OCI-LY3 (cell line): Measurements from ENCODE around the gene INPP5E.

Experiments
- H2AFZ ChIP-seq: fragments of 200-600, 300-600 bp; shearing (Covaris generic); 2 replicates; pipeline ENCODE4 v1.6.0; 2014; ENCODE audit warnings: antibody characterized with exemption, low read depth, low read length
- H3K27ac ChIP-seq: fragments of 200-600, 300-600 bp; sonication (generic); 2 replicates; pipeline ENCODE4 v1.5.1; 2014; ENCODE audit warnings: mild to moderate bottlenecking, low read length, moderate library complexity, mixed read lengths
- H3K27me3 ChIP-seq: fragments of 200-600, 300-600 bp; sonication (generic); 2 replicates; pipeline ENCODE4 v1.6.1; 2014; ENCODE audit warnings: low read depth, low read length, mixed read lengths
- H3K36me3 ChIP-seq: fragments of 200-600, 300-600 bp; sonication (generic); replicated peaks from 2 replicates; pipeline ENCODE3; 2014; ENCODE audit warnings: low read depth, low read length, mixed read lengths
- H3K4me1 ChIP-seq: fragments of 300-600, 200-600 bp; sonication (generic); 2 replicates; pipeline ENCODE4 v1.6.1; 2014; ENCODE audit warnings: low read length, mixed read lengths
- H3K4me2 ChIP-seq: fragments of 200-600, 300-600 bp; sonication (generic); 2 replicates; pipeline ENCODE4 v1.6.1; 2014; ENCODE audit warnings: low read length, mixed read lengths
- H3K4me3 ChIP-seq: fragments of 300-600, 200-600 bp; sonication (generic); 2 replicates; pipeline ENCODE4 v1.5.1; 2014; ENCODE audit warnings: antibody characterized with exemption, mild to moderate bottlenecking, low read length, moderate library complexity
- H3K79me2 ChIP-seq: fragments of 300-600, 200-600 bp; shearing (Covaris generic); 2 replicates; pipeline ENCODE4 v1.6.1; 2014; ENCODE audit warnings: mild to moderate bottlenecking, low read length, mixed read lengths
- H3K9ac ChIP-seq: fragments of 300-600, 200-600 bp; shearing (Covaris generic); 2 replicates; pipeline ENCODE4 v1.6.0; 2014; ENCODE audit warnings: mild to moderate bottlenecking, low read length, moderate library complexity
- H3K9me3 ChIP-seq: fragments of 200-600, 300-600 bp; shearing (Covaris generic); 2 replicates; pipeline ENCODE4 v1.6.1; 2014; ENCODE audit warnings: low read length, mixed read lengths; ENCODE audit not compliant: insufficient read depth
- H4K20me1 ChIP-seq: fragments of 200-600, 300-600 bp; sonication (generic); 2 replicates; pipeline ENCODE4 v1.6.1; 2016; ENCODE audit warnings: low read length, mixed read lengths; ENCODE audit not compliant: insufficient read depth
- EZH2phosphoT487 ChIP-seq: fragments of 200-600 bp; shearing (Covaris generic); IDR thresholded peaks from 2 replicates; pipeline ENCODE4 v1.6.1; 2018; ENCODE audit warnings: antibody characterized with exemption, mixed run types, low read depth
- TF ChIP-seq, protein P1 (sequence below): fragments of 200-600, 300-600 bp; sonication (generic); IDR thresholded peaks from 2 replicates; pipeline ENCODE4 v1.5.1; 2014; ENCODE audit warnings: antibody characterized with exemption, low read length, low read depth

INPP5E gene

DNA sequence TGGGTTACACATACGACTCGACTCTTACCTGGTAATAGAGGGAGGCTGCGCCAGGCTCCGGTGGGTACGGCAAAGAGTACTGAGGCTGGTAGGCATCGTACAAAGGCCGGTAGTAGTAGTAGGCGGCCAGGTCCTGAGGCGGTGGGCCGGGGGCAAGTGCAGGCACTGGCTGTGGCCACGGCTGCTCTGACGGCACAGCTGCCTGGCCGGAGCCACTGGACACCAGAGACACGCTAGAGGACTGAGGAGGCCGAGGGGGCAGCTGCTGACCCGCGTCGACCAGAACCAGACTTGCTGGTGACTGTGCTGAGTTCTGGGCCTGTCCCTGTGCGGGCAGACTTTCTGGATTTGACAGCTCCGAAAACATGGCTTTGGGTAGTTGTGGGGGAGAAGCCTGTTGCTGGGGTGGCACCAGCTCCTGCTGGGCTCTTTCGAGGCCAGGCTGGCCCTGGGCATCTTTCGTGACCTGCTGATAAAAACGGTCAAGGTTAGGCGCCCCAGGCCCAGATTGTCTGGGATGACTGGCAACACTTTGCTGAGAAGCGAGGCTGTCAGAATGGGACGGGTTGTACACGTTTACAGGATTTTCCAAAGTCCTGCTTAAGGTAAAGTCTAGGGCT lies 34.5 kb upstream of the INPP5E start:
- no peaks in the 10 kb centered on the region for H3K27me3 ChIP-seq
- H3K4me2 ChIP-seq, result no peak overlapping the region
- H2AFZ ChIP-seq, result no peak overlapping the region
- no peaks in the 10 kb centered on the region for H3K9me3 ChIP-seq
- H3K36me3 ChIP-seq, result peaks cover 83% of the 10 kb centered on the region
- TF ChIP-seq EZH2phosphoT487, result no peak
- TF ChIP-seq, protein P1, sequence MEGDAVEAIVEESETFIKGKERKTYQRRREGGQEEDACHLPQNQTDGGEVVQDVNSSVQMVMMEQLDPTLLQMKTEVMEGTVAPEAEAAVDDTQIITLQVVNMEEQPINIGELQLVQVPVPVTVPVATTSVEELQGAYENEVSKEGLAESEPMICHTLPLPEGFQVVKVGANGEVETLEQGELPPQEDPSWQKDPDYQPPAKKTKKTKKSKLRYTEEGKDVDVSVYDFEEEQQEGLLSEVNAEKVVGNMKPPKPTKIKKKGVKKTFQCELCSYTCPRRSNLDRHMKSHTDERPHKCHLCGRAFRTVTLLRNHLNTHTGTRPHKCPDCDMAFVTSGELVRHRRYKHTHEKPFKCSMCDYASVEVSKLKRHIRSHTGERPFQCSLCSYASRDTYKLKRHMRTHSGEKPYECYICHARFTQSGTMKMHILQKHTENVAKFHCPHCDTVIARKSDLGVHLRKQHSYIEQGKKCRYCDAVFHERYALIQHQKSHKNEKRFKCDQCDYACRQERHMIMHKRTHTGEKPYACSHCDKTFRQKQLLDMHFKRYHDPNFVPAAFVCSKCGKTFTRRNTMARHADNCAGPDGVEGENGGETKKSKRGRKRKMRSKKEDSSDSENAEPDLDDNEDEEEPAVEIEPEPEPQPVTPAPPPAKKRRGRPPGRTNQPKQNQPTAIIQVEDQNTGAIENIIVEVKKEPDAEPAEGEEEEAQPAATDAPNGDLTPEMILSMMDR, result no peak
- peaks cover 98% of the 10 kb centered on the region for H3K79me2 ChIP-seq
- peaks cover 90% of the 10 kb centered on the region for H4K20me1 ChIP-seq
- no peak overlapping the region for H3K9ac ChIP-seq
- H3K4me3 ChIP-seq, result no peak overlapping the region
- H3K27ac ChIP-seq, result no peak overlapping the region
- H3K4me1 ChIP-seq, result no peaks in the 10 kb centered on the region

DNA sequence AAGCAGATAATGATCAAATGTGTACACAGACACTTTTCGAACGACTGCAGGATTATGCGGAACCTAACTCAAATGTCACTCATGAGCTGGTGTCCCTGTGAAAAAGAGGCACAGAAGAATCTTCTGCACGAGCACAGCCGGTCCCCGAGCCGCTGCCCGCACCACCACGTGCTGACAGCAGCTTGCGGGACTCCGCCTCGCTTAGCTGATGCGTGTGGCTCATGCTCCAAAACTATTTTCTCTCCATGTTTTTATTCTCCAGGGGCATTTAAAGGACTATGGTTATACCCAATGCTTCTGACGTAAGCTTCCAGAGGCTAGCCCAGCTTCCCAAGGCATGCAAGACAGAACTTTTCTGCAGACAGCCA lies 33.7 kb upstream of the INPP5E start:
- Histone ChIP-seq H3K9ac (no peak overlapping the region), H3K4me2 (no peak overlapping the region), H3K79me2 (peaks cover 93% of the 10 kb centered on the region), H3K9me3 (no peaks in the 10 kb centered on the region), H3K27ac (no peak overlapping the region), H4K20me1 (peaks cover 89% of the 10 kb centered on the region), H3K27me3 (no peaks in the 10 kb centered on the region), H3K36me3 (peaks cover 88% of the 10 kb centered on the region), H3K4me1 (no peaks in the 10 kb centered on the region), H3K4me3 (no peak overlapping the region), H2AFZ (no peak overlapping the region)
- TF ChIP-seq EZH2phosphoT487, result no peak
- TF ChIP-seq, protein P1, result no peak

DNA sequence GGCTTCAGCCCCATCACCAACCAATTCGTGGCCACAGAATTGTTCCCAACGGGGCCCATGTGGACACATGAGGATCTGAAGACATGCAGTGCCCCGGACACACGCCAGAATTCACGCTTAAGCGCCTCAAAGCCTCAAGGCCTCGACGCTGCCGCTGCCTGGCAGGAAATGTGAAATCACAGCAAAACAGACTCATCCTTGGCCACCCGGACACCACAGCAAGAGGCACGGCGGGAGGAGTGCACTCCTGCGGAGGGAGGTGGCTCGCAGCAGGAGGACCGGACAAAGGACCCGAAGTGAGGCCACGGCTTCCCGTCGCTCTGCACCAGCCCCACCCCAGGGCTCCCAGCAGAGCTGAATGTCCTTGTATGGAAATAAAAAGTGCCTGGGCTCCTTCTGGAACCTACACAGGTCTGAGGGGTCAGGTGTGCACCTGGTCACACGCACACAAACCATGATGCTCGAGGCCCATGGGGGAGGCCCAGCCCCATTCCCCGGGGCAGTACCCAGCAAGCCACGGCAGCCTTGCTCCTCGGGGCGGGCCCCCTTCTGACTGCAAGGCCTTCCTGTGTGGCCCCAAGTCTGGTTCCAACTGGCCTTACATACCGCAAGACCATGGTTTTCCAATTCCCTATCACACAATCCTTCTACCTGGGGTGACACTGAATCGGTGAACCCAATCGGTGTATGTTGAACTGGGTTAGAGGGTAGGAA lies 33.2 kb upstream of the INPP5E start:
- H2AFZ ChIP-seq, result no peak overlapping the region
- no peak overlapping the region for H3K4me2 ChIP-seq
- peaks cover 89% of the 10 kb centered on the region for H3K79me2 ChIP-seq
- TF ChIP-seq, protein P1, result no peak
- TF ChIP-seq EZH2phosphoT487, result no peak
- no peak overlapping the region for H3K4me3 ChIP-seq
- H4K20me1 ChIP-seq, result peaks cover 84% of the 10 kb centered on the region
- no peak overlapping the region for H3K9ac ChIP-seq
- no peak overlapping the region for H3K27ac ChIP-seq
- peaks cover 90% of the 10 kb centered on the region for H3K36me3 ChIP-seq
- H3K4me1 ChIP-seq, result no peaks in the 10 kb centered on the region
- no peaks in the 10 kb centered on the region for H3K27me3 ChIP-seq
- H3K9me3 ChIP-seq, result no peaks in the 10 kb centered on the region

DNA sequence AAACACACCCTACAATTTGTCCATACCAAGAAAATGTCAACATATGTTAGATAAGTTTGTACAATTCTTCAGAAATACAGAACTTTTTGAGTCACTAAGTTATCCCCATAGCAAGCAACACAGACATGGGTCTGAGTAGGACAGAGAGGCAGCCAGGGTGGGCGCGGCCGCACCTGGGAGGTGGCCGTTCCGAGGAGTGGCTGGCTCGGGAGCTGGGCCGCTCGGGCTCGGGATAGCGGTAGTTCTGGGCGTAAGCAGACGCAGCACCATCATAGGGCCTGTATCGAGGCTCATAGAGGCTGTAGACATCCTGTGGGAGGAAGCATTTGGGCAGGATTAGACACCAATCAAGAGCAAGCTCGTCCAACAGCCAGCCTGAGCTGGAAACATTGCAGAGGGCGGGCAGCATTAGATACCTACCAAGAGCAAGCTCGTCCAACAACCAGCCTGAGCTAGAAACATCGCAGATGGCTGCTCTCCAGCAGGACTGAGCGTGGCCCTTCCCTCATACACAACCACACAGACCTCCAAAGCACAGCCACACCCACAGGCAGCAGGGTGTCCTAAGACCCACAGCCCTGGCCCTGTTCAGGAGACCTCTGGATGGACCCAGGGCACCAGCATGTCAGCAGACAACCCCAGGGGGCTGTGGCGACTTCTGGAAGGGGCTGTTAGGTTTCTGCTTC lies 32.3 kb upstream of the INPP5E start:
- Histone ChIP-seq H3K79me2 (peaks cover 82% of the 10 kb centered on the region), H3K36me3 (peaks cover 84% of the 10 kb centered on the region), H3K9me3 (no peaks in the 10 kb centered on the region)

More for the DNA sequence above, 32.3 kb upstream of the INPP5E start:
- Histone ChIP-seq H4K20me1 (peaks cover 75% of the 10 kb centered on the region), H3K27ac (no peak overlapping the region), H3K4me1 (no peaks in the 10 kb centered on the region), H3K27me3 (no peaks in the 10 kb centered on the region), H3K4me2 (no peak overlapping the region), H3K4me3 (no peak overlapping the region), H2AFZ (no peak overlapping the region), H3K9ac (no peak overlapping the region)
- no peak for TF ChIP-seq EZH2phosphoT487
- TF ChIP-seq, protein P1, result no peak
